ENCODE results near the gene PREPL. TPM values are rescaled to one million over a fixed set of nuclear protein-coding genes. Genes with fewer than 3 reads are reported as not detected.

PREPL gene
- 18.5 to 25.3 TPM (median 21.8 TPM) in 5 replicates for total RNA-seq (2022; extraction: Qiagen RNA extraction; ENCODE audit: low read depth)

DNA sequence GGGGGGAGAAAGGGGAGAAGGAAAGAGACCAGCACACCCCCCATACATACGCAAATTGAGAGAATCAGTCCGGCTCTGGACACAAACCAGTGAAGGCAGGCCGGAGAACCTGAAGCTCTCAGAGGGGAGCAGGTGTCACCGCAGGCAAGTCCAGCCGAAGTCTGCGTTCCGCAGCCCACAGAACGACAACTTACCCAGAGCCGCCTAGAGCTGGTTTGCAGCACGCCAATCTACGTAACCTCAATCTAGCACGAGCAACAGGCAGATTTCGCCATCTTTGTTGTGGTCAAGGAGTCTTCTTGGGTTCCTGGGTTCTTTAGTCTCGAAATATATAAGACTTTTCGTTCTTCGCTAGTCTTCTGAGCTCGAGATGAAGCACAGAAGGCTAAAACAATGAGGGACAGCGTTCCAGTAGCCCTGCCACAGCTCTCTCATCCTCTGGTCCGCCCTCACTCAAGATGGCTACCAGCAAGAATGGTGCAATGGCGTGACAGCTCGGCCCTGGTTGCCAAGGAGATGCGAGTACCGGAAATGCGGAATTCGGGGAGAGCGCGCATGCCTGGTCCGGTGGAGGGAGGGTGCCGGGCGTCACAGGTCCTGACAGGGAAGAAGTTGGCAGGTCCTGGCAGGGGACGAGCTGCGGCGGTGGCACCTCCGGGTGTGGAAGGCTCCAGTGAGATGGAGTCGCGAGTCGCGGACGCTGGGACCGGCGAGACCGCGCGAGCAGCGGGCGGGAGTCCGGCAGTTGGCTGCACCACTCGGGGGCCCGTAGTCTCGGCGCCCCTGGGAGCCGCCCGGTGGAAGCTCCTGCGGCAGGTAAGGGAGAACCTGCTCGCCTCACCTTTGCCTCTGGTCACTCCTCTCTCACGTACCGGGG is at the start of gene PREPL, which contains the start of gene CAMKMT:
PREPL (minus strand) TSS at position 165 of the 877 bp plus-strand sequence. CDS start 15,152 bp downstream, outside the sequence.
CAMKMT (plus strand) TSS at position 618 of the 877 bp plus-strand sequence.

Other genes starting within 250 kb of the PREPL start
- gene PPM1B, start 192.6 kb downstream of the PREPL start, total RNA-seq (2022; extraction: Qiagen RNA extraction; ENCODE audit: low read depth), result 23.7 to 31.4 TPM (median 29.4 TPM) in 5 replicates
- 0.88 to 1.7 TPM (median 1.3 TPM) in 5 replicates for gene SLC3A1, start 86.0 kb downstream of the PREPL start, total RNA-seq (2022; extraction: Qiagen RNA extraction; ENCODE audit: low read depth)
- gene CAMKMT, start 453 bp upstream of the PREPL start, total RNA-seq (2022; extraction: Qiagen RNA extraction; ENCODE audit: low read depth), result 2.8 to 5.3 TPM (median 3.8 TPM) in 5 replicates

All from A549 treated with GW870086 at 1 μM for 4 hours (cell line).